HuH-7 (cell line): ENCODE measurements around the gene VPS11.

Experiments
- DNase-seq: peaks from one replicate; pipeline ENCODE4 v3.0.0; 2011; ENCODE audit warnings: low spot score

VPS11 gene

GRCh38 chr11:119081682-119082260 lies 14.2 kb downstream of the VPS11 start:
- no peak for DNase-seq

DNA sequence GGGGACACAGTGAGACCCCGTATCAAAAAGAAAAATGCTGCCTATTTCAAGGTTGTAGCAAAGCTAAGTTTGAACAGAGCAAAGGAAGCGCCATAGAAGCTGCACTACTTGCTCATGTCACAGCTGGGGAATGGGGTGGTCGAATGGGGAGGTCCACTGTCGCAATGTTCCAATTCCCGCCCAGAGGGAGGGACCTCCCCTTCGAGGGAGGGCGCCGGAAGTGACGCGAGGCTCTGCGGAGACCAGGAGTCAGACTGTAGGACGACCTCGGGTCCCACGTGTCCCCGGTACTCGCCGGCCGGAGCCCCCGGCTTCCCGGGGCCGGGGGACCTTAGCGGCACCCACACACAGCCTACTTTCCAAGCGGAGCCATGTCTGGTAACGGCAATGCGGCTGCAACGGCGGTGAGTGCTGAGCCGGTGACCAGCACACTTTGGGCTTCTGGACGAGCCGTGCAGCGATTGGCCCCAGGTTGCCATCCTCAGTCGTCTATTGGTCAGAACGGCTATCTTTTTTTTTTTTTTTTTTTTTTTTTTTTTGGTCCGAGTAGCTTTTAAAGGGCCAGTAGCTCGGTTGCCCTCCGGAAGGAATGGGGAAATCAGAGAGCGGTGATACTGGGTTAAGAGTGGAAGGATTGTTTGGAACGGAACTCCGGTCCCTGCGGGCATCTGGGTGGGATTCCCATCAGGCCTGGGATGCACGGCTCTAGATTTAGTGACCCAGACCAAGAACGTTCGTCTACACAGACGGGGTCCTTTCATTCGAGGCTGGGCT lies 17.2 kb downstream of the VPS11 start, which contains the start of gene HMBS:
Gene HMBS (plus strand): TSS at position 219 of the 774 bp plus-strand sequence. CDS start 153 bp downstream, at position 372.
- DNase-seq = peak; percentile 90

- DNase-seq = no peak
These were observed 17.8 kb downstream of the VPS11 start for GRCh38 chr11:119085437-119085847.

- no peak for DNase-seq
These were observed 19.5 kb downstream of the VPS11 start for GRCh38 chr11:119087123-119087522.

DNA sequence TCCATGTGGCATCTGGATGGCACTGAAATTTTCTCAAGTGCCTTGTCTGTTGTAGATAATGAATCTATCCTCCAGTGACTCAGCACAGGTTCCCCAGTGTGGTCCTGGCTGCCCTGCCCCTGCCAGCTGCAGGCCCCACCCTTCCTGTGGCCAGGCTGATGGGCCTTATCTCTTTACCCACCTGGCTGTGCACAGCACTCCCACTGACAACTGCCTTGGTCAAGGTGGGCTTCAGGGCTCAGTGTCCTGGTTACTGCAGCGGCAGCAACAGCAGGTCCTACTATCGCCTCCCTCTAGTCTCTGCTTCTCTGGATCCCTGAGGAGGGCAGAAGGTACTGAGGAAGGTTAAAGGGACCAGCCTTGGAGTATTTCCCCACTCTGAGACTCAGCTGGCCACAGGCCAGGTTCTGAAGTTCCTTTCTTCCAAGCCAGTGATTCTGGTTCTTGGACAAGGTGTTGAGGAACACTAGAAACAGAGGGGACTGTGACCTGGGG lies 20.2 kb downstream of the VPS11 start:
- no peak for DNase-seq

- DNase-seq = no peak
These were observed 20.8 kb downstream of the VPS11 start for GRCh38 chr11:119088406-119088805.

- DNase-seq = no peak
These were observed 21.7 kb downstream of the VPS11 start for GRCh38 chr11:119089319-119089718.

DNA sequence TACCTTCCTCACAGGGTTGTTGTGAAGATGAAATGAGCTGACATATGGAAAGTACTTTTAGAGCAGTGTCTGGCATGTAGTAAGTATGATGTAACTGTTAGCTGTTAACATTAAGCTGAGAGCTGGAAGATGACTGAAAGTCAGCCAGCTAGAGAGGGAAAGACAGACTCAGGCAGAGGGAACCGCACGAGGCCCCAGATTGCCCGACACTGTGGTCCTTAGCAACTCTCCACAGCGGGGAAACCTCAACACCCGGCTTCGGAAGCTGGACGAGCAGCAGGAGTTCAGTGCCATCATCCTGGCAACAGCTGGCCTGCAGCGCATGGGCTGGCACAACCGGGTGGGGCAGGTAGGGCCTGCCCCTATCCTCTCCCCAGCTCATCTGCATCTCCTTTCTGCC lies 23.6 kb downstream of the VPS11 start:
- no peak for DNase-seq

DNA sequence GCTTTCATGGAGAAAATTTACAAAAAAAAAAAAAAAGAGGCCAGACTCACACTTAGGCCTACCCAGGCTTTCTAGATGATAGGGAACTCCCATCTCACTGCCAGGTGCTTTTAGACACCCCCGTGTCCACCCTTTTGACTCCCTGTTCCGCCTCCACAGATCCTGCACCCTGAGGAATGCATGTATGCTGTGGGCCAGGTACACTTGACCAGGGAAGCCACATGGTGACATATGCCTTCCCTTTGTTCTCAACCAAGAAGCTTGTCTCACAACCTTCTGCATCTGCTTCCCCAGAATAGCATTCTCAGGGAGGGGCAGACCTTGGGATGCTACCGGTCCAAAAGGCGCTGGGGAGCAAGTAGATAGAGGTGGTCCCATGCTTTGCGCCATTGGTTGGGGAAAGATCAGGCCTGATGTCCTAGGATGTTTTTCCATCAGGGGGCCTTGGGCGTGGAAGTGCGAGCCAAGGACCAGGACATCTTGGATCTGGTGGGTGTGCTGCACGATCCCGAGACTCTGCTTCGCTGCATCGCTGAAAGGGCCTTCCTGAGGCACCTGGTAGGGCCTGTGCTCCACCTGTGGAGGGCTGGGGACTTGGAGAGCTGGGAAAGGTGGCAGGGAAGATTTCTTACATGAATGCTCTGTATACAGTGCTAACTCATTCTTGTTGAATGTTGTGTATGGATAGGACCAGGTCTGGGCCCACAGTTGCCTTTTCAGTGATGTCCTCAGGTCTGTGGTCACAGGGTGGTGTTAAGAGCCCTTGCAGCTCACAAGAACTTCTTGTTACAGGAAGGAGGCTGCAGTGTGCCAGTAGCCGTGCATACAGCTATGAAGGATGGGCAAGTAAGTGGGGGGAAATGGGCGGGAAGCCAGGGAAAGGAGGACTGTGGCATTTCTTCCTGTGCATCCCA lies 24.6 kb downstream of the VPS11 start:
- no peak for DNase-seq

DNA sequence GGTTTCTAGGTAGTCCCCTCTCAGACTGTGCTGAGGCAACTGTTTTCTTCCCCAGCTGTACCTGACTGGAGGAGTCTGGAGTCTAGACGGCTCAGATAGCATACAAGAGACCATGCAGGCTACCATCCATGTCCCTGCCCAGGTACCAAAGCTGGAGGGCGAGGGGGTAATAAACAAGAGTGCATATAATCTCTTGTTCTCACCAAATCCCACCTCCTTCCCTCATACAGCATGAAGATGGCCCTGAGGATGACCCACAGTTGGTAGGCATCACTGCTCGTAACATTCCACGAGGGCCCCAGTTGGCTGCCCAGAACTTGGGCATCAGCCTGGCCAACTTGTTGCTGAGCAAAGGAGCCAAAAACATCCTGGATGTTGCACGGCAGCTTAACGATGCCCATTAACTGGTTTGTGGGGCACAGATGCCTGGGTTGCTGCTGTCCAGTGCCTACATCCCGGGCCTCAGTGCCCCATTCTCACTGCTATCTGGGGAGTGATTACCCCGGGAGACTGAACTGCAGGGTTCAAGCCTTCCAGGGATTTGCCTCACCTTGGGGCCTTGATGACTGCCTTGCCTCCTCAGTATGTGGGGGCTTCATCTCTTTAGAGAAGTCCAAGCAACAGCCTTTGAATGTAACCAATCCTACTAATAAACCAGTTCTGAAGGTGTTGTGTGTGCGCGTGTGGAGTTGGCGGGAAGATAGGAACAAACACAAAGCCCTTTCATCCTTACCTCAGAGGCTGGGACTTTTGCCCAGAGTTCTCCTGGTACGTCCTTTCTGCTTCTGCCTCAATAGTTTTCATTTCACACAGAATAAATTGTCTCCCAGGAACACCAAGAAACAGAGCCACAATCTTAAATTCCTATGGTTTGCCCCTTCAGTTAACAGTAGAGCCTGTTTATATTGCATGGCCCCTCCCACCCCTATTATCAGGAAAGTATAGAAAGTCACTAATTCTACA lies 25.5 kb downstream of the VPS11 start:
- DNase-seq = no peak

- DNase-seq = no peak
These were observed 26.6 kb downstream of the VPS11 start for GRCh38 chr11:119093942-119094815.

DNA sequence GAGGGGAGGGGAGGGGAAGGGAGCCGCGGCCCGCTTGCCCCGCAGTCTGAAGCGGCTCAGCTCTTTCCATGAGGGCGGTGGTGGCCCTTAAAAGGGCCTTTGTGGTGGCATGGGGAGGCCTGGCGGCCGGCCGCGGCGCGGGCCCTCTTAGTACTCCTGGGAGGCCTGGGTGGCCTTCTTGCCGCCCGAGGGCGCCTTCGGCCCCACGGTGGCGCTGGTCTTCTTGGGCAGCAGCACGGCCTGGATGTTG lies 27.1 kb downstream of the VPS11 start:
- peak; percentile 45 for DNase-seq

DNA sequence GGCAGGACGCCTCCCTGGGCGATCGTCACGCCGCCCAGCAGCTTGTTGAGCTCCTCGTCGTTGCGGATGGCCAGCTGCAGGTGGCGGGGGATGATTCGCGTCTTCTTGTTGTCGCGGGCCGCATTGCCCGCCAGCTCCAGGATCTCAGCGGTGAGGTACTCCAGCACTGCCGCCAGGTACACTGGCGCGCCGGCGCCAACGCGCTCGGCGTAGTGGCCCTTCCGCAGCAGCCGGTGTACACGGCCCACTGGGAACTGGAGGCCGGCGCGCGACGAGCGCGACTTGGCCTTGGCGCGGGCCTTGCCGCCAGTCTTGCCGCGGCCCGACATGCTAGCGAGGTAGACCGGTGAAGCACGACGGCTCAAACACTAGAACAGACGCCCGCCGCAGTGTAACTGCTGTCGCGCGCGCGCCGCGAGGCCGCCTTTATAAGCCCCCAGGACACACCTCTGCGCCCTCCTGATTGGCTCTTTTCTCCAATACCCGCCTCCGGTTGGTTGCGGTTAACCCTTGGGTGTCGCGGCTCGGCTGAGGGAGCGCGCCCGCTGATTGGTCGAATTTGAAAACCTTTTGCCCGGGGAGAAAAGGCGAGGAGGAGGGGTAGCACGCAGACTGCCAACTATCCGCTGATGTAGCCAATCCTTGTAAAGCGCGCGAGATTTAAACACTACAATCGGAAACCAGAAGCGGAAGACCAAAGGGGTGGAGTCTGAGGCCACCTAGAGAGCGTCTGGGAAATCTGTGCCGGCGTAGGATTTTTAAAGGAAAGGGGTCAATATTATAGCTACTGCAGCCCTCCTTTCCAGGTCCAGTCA lies 27.7 kb downstream of the VPS11 start:
- DNase-seq = peak; percentile 99

DNA sequence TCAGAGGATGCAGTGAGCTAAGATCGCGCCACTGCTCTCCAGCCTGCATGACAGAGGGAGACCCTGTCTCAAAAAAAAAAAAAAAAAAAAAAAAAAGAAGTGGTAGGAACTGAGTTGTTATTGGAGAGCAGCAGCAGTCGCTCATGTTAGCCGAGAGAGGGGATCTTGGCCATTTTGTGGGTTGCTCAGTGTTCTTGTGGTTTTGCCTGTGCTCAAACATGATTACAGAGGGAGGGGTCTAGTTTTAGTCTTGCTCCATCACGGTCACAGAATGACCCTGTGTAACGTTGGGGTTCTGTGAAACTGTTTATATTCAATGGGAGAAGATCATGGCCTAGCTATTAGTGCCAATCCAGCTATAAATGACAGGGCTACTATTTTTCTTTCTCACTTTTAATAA lies 32.1 kb downstream of the VPS11 start:
- no peak for DNase-seq

- DNase-seq = no peak
These were observed 32.8 kb downstream of the VPS11 start for GRCh38 chr11:119100246-119100970.

GRCh38 chr11:119100994-119101758 lies 33.6 kb downstream of the VPS11 start:
- DNase-seq = peak; percentile 49

GRCh38 chr11:119101759-119102423 lies 34.3 kb downstream of the VPS11 start, which contains the start of gene DPAGT1:
TSS of gene DPAGT1 (minus strand) at chr11:119101853. CDS start at chr11:119101655, 198 bp downstream.
- DNase-seq = peak; percentile 78
